GM18502 (cell line): ENCODE measurements around the gene CLASP1.
"Not testable (repeated sequence)": the region's sequence is repeated elsewhere in the genome, so short reads cannot be mapped to it uniquely, and the experiment has no call there.

ENCODE experiments used
- ATAC-seq: cut with Tn5 transposase; IDR thresholded peaks from one replicate; pipeline ENCODE4 v1.9.1; 2021; ENCODE audit warnings: mild to moderate bottlenecking; ENCODE audit not compliant: unreplicated experiment, poor library complexity

Gene CLASP1

DNA sequence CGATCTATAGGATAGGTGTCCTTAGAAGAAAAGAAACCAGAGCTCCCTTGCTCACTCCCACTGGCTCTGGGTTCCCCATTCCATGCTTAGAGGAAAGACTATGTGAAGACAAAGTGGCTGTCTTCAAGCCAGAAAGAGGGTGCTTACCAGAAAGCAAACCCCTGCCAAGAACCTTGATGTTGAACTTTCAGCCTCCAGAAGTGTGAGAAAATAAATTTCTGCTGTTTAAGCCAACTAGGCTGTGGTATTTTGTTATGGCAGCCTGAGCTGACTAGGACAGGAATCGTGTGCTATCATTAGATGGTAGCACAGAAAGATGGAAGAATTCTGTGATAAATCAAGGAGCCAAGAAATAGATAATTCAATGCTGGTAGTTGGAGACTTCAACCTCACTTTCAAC lies 344.3 kb downstream of the CLASP1 start:
- ATAC-seq: no peak

- ATAC-seq: no peak
These were observed 345.6 kb downstream of the CLASP1 start for GRCh38 chr2:121303531-121304263.

- ATAC-seq: not testable (repeated sequence)
These were observed 348.1 kb downstream of the CLASP1 start for GRCh38 chr2:121301190-121301589.

GRCh38 chr2:121298476-121298875 lies 350.8 kb downstream of the CLASP1 start:
- no peak for ATAC-seq

- not testable (repeated sequence) for ATAC-seq
These were observed 351.4 kb downstream of the CLASP1 start for GRCh38 chr2:121297866-121298265.

GRCh38 chr2:121297217-121297830 lies 351.9 kb downstream of the CLASP1 start:
- ATAC-seq: peak; percentile 60

DNA sequence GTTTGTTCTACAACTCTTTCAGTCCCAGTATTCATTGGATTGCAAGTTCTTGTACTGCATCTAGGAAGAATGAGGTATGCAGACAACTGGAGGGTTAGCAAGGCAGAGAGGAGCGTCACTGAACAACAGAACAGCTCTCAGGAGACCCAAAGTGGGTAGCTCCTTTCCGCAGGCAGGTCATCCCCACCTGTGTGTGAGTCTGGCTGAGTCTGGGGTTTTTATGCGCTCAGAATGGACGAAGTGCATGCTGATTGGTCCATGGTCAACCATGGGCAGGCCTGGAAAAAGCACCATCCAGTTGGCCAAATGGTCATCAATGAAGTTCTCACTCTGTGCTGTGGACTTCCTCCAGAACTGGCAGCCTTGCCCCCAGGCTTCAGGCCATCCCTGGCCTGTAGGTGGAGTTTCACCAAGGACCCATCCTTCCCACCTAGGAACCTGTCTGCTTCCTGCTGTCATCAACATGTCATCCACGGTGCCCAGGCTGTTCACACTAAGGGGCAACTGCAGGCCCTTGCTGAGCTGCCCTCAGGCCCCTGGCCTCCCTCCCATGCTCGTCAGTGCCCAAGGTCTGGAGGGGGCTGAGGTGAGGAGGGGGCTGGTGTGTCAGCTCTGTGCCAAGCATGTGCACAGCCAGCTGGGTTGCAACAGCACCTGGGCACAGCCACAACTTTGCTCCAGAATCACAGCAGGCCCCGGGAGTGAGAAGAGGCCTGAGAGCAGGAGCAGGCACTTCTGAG lies 353.2 kb downstream of the CLASP1 start:
- ATAC-seq: no peak

DNA sequence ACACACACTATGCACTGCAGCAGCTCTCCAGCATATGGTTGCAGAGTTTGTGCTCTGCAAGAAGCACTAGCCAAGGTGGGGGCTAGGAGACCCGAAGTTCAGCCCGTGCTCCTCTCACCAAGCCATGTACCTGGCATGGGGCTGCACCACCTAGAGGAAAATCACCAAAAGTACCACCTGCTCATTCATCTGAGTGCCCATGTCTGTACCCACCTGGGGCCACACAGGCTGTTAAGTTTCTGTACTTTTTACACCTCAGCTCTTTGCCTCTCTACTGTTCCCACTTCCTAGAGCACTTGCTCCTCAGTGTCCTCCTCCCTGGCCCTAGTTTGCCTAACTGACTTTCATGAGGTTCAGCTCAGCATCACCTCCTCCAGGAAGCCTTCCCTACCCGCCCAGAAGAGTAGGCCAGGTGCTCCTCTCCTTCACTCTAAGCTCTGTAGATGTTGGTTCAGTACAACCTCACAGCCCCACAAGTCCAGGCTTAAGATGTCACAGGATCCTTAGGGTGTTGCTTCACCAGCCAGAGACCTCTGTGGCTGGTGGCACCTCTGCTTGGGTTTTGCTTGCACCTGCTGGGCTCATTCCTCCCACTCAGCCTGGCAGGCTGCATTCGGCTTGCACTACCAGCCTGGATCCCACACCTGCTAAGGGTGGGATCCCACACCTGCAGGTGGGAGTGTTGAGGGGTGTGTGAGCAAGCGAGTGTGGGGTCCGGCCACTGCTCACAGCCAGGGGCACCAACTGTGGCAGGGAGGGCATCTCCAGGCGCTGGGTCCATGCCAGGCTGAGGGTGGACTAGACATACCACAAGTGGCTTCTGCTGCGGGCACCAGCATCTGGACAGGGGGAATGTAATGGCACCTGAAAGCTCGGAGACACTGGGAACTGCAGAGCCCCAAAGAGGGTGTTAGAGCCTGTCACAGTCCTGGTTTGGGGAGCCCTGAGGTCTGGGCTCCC lies 354.1 kb downstream of the CLASP1 start:
- ATAC-seq: no peak

GRCh38 chr2:121293450-121294325 lies 355.6 kb downstream of the CLASP1 start:
- ATAC-seq: no peak

GRCh38 chr2:121291251-121291580 lies 358.0 kb downstream of the CLASP1 start:
- no peak for ATAC-seq

- no peak for ATAC-seq
These were observed 360.0 kb downstream of the CLASP1 start for GRCh38 chr2:121289271-121289670.

- ATAC-seq: no peak
These were observed 360.6 kb downstream of the CLASP1 start for GRCh38 chr2:121288454-121289231.

- no peak for ATAC-seq
These were observed 361.3 kb downstream of the CLASP1 start for GRCh38 chr2:121287956-121288355.
